ENCODE data around the gene NR1H3. TPM values are rescaled to one million over a fixed set of nuclear protein-coding genes. Genes with fewer than 3 reads are reported as not detected.
"Not testable (repeated sequence)": the region's sequence is repeated elsewhere in the genome, so short reads cannot be mapped to it uniquely, and the experiment has no call there.

NR1H3 gene
- 10 to 100 TPM in 1 of 6 donors, 1 to 10 TPM in 5; 3.2 to 12.5 (median 5.2) TPM for polyA plus RNA-seq (ENCODE audit: low read depth in 6 of 6)

DNA sequence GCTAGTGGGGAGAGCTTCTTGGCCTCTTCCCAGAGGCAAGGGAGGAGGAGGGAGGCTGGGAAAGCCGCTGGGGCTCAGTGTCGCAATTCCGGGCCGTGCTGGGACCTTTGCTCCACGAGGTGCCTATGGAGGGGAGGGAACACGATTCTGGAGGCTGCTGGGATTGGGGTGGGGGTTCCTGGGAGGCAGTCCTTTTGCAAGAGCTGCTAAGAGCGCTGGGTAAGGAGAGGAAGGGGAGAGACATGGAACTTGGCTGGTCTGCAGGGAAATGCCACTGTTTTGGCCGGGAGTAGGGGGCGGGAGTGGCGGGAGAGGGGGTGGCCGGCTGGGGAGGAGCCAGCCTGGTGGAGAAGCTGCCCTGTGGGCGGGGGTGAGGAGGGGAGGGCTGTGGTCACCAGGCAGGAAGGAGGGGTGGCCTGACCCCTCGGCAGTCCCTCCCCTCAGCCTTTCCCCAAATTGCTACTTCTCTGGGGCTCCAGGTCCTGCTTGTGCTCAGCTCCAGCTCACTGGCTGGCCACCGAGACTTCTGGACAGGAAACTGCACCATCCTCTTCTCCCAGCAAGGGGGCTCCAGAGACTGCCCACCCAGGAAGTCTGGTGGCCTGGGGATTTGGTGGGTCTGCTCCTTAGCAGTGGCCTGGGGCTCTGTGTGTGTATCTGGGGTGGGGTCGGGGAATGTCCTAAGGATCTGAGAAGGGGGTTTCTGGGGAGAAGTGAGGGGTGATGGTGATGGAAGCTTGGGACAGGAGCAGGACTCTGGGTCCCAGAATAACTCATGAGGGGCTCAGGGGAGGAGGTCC lies at the start of gene NR1H3:
NR1H3 (plus strand) TSS at position 480 of the 800 bp plus-strand sequence. CDS start 1,221 bp downstream, outside the sequence.
- DNase-seq = no peak
- H3K36me3 Mint-ChIP-seq = no peaks in the 10 kb centered on the region
- H3K9me3 Mint-ChIP-seq = no peaks in the 10 kb centered on the region
- H3K4me3 Mint-ChIP-seq = peak within 1 kb of the TSS in 1 of 8 donors; percentile 47
- H3K27me3 Mint-ChIP-seq = no peaks in the 10 kb centered on the region
- no peak for ATAC-seq (ENCODE audit: low read depth in 2 of 2)
- H3K4me1 Mint-ChIP-seq = peaks cover 8 to 19% (median 11%) of the 10 kb centered on the region in 3 donors
- peak within 1 kb of the TSS in 3 of 6 donors; percentile 62 to 94 (median 65) for H3K27ac Mint-ChIP-seq

DNA sequence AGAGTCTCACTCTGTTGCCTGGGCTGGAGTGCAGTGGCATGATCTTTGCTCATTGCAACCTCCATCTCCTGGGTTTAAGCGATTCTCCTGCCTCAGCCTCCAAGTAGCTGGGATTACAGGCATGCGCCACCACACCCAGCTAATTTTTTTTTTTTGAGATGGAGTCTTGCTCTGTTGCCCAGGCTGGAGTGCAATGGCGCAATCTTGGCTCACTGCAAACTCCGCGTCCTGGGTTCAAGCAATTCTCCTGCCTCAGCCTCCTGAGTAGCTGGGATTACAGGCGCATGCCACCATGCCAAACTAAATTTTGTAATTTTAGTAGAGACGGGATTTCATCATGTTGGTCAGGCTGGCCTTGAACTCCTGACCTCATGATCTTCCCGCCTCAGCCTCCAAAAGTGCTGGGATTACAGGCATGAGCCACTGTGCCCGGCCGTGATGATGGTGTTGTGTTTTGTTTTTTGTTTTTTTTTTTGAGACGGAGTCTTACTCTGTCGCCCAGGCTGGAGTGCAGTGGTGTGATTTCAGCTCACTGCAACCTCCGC lies 49.7 kb upstream of the NR1H3 start:
- H3K36me3 Mint-ChIP-seq; ATAC-seq (ENCODE audit: low read depth in 2 of 2); H3K27me3 Mint-ChIP-seq; H3K9me3 Mint-ChIP-seq; DNase-seq; H3K4me3 Mint-ChIP-seq; H3K4me1 Mint-ChIP-seq: not testable (repeated sequence)
- peak overlapping the region in 1 of 6 donors; percentile 56 for H3K27ac Mint-ChIP-seq

DNA sequence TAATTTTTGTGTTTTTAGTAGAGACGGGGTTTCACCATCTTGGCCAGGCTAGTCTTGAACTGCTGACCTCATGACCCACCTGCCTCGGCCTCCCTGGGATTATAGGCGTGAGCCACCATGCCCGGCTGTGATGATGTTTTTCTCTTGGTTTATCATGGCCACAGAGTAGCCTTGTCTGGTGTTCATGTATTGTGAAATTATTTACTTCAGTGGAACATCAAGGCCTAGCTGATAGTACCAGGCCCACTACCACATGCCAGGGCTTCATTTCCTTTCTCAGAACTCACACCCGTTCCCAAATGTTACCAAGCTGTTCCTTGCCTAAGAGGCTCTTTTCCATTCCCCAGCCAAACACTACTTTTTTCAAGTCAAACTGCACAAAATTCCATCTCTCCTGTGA lies 49.2 kb upstream of the NR1H3 start:
- Mint-ChIP-seq H3K27me3 (no peaks in the 10 kb centered on the region), H3K4me1 (no peaks in the 10 kb centered on the region), H3K36me3 (no peaks in the 10 kb centered on the region), H3K9me3 (peaks cover 0 to 3% (median 0%) of the 10 kb centered on the region in 7 donors), H3K4me3 (no peak overlapping the region), H3K27ac (no peak overlapping the region)
- DNase-seq = no peak
- ATAC-seq (ENCODE audit: low read depth in 2 of 2) = no peak

DNA sequence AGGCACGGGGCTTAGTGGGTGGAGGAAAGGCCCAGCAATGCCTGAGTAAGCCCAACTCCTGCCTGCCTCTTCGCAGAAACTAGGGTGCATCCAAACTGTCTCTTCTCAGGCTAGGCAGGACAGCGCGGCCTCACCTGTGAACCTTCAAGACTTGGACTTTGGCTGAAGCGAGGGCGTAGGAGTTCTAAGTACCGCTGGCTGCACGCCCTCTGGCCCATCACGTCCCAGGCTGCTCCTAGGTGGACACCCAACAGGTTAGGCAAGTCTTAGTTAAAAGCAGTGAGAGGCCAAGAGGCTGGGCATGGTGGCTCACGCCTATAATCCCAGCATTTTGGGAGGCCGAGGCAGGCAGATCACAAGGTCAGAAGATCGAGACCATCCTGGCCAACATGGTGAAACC lies 44.9 kb upstream of the NR1H3 start:
- H3K36me3 Mint-ChIP-seq = peaks cover 0 to 5% of the 10 kb centered on the region in 2 donors
- peaks cover 0 to 3% (median 0%) of the 10 kb centered on the region in 7 donors for H3K9me3 Mint-ChIP-seq
- DNase-seq (no peak), ATAC-seq (ENCODE audit: low read depth in 2 of 2) (no peak)
- H3K27ac Mint-ChIP-seq = no peak overlapping the region
- H3K27me3 Mint-ChIP-seq = no peaks in the 10 kb centered on the region
- peak overlapping the region in 4 of 8 donors; percentile 35 to 100 (median 75) for H3K4me3 Mint-ChIP-seq
- peaks cover 17 to 28% (median 18%) of the 10 kb centered on the region in 3 donors for H3K4me1 Mint-ChIP-seq

DNA sequence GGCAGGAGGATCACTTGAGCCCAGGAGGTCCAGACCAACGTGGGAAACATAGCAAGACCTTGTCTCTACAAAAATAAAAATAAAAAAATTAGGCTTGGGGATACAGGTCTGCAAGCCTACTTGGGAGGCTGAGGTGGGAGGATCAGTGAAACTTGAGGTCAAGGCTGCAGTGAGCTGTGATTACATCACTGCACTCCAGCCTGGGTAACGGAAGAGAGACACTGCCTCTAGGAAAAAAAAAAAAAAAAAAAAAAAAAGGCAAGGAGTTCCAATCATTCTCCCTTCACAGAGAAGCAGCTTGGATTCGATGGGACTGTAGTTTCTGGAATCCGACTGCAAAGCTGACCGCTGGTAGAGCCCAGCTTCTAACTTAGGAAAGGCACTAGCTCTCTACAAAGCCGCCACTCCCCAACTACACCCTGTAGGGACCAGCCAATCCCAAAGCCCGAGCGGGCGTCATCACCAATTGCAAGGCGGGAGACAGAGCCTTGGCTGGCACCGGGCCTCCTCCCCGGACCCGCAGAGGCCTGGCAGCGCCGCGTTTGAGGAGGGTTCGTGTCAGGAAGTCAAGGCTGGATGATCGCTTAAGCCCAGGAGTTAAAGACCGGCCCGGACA lies 43.7 kb upstream of the NR1H3 start:
- peak overlapping the region; percentile 93 to 100 (median 100) for H3K4me3 Mint-ChIP-seq
- H3K27me3 Mint-ChIP-seq = no peaks in the 10 kb centered on the region
- peaks cover 5 to 11% of the 10 kb centered on the region in 2 donors for H3K36me3 Mint-ChIP-seq
- DNase-seq (peak; percentile 81), ATAC-seq (ENCODE audit: low read depth in 2 of 2) (peak; percentile 83 to 85)
- H3K27ac Mint-ChIP-seq = peak overlapping the region; percentile 93 to 100 (median 99)
- peaks cover 23 to 37% (median 25%) of the 10 kb centered on the region in 3 donors for H3K4me1 Mint-ChIP-seq
- peaks cover 0 to 3% (median 0%) of the 10 kb centered on the region in 7 donors for H3K9me3 Mint-ChIP-seq

DNA sequence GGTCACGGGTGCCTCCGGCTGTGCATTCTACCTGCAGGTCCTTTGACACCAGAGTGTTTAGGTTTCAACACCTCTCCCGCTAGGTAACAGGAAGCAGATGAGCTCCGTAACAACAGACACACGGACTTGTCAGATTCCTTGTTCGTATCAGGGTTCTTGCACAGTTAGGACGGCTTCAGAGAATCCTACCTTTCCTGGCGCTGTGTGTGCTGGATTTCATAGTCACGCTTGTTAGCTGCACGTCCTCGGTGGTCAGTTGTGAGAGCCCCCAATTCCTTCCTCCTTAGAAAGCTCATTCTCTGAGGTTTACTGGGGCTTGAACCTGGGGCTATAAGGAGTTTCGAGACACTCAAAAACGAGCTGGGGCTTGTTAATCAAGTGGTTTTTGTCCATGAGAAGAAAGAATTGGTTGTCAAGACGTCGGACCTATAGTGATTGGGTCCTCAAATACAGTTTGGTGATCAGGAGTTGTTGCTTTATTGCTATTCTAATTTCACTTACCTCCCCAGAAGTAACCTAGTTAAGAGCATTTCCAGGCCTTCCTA lies 42.4 kb upstream of the NR1H3 start:
- DNase-seq (no peak), ATAC-seq (ENCODE audit: low read depth in 2 of 2) (no peak)
- Mint-ChIP-seq H3K9me3 (no peaks in the 10 kb centered on the region), H3K4me3 (peak overlapping the region; percentile 93 to 100 (median 100)), H3K27me3 (no peaks in the 10 kb centered on the region), H3K27ac (peak overlapping the region in 5 of 6 donors; percentile 78 to 96 (median 93)), H3K4me1 (peaks cover 23 to 42% (median 30%) of the 10 kb centered on the region in 3 donors), H3K36me3 (peaks cover 8 to 11% of the 10 kb centered on the region in 2 donors)

DNA sequence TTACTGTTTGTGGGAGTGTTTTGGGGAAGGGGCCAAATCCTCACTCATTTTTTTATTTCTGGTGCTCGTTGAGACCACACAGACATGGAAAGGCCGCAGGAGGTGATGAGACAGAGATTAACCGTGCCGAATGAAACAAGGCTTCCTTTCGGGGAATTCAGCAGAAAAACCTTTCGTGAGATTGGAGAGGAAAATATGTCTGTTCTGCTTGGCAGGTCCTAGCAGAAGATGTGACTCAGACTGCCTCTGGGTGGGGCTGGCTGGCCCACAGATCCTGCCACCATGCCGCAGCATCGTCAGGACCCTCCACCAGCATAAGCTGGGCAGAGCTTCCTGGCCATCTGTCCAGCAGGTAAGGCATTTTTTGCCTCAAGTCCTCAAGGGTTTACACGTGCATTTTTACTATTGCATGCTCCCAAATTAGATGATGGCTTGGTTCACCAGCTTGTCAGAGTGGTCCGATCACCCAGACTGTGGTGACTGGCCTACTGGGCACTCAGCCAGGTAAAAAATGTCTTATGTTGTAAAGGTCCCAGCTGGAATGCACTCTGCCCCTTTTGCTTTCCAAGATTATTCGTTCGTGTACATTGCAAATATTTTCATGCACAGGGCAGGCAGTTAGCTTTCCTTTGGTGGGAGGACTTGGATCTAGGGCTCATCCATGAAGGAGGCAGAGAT lies 41.5 kb upstream of the NR1H3 start:
- Mint-ChIP-seq H3K4me3 (peak overlapping the region; percentile 93 to 100 (median 100)), H3K27me3 (no peaks in the 10 kb centered on the region), H3K9me3 (no peaks in the 10 kb centered on the region), H3K27ac (peak overlapping the region; percentile 34 to 96 (median 86)), H3K36me3 (peaks cover 10 to 11% of the 10 kb centered on the region in 2 donors), H3K4me1 (peaks cover 23 to 42% (median 31%) of the 10 kb centered on the region in 3 donors)
- DNase-seq (no peak), ATAC-seq (ENCODE audit: low read depth in 2 of 2) (no peak)

DNA sequence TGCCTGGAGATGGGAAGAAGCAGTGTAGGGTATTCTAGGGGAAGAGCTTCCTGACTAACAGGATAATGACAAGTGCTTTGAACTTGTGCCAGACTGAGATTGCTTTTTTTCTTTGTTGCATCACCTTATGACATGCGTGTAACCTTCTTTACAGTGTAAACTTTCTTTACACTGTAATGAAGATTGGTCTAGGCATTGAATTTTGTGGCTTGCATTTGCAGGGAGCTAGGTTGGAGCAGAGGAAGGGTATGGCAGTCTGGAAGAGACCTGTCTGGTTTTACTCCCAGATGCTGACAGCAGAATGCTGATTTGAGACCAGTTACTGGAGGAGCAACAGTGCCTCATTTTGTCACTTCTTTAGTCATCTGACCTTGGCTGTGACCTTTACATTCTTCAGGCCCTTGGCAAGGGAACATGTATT lies 37.4 kb upstream of the NR1H3 start:
- Mint-ChIP-seq H3K36me3 (peaks cover 10 to 11% of the 10 kb centered on the region in 2 donors), H3K4me1 (peaks cover 25 to 34% (median 27%) of the 10 kb centered on the region in 3 donors), H3K4me3 (no peak overlapping the region), H3K27me3 (no peaks in the 10 kb centered on the region), H3K27ac (peak overlapping the region in 2 of 6 donors; percentile 62 to 88), H3K9me3 (no peaks in the 10 kb centered on the region)
- ATAC-seq (ENCODE audit: low read depth in 2 of 2) = no peak
- DNase-seq = no peak

DNA sequence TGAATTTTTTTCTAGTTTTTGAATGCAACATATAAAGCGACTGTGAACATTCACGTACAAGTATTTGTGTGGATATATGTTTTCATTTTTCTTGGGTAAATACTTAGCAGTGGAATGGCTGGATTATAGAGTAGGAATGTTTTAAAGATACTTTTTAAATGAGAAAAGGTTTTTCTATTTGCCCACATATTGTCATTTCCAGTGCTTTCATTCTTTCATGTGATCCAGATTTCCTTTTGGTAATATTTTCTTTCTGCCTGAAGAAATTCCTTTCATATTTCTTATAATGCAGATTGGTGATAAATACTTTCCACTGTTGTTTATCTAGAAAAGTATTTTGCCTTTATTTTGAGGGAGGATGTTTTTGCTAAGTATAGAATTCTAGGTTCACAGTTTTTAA lies 35.1 kb upstream of the NR1H3 start:
- Mint-ChIP-seq H3K4me3 (no peak overlapping the region), H3K4me1 (peaks cover 12 to 23% (median 18%) of the 10 kb centered on the region in 3 donors), H3K9me3 (no peaks in the 10 kb centered on the region), H3K27me3 (no peaks in the 10 kb centered on the region), H3K27ac (no peak overlapping the region), H3K36me3 (peaks cover 9 to 16% of the 10 kb centered on the region in 2 donors)
- ATAC-seq (ENCODE audit: low read depth in 2 of 2) = no peak
- DNase-seq = no peak

DNA sequence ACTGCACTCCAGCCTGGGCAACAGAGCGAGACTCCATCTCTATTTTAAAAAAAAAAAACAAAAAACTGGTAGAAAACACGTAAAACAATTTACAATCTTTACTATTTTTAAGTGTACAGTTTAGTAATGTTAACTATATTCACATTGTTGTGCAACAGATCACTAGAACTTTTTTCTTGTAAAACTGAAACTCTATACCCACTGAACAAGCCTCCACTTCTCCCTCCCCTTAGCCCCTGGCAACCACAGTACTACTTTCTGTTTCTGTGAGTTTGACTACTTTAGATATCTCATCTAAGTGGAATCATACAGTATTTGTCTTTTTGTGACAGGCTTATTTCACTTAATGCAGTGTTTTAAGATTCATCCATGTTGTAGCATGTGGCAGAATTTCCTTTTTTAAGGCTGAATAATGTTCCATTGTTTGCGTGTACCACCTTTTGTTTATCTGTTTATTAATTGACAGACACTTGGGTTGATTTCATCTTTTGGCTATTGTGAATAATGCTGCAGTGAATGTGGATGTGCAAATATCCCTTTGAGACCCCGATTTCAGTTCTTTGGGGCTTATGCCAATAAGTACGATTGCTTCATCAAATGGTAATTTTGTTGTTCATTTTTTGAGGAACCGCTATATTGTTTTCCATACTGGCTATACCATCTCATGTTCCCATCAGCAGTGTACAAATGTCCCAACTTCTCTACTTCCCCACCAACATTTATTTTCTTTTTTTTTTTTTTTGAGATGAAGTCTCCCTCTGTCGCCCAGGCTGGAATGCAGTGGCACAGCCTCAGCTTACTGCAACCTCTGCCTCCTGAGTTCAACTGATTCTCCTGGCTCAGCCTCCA lies 32.0 kb upstream of the NR1H3 start:
- no peak for DNase-seq
- Mint-ChIP-seq H3K4me3 (no peak overlapping the region), H3K36me3 (peaks cover 10% of the 10 kb centered on the region in 2 donors), H3K4me1 (peaks cover 3 to 7% (median 5%) of the 10 kb centered on the region in 3 donors), H3K9me3 (peaks cover 0 to 2% (median 0%) of the 10 kb centered on the region in 7 donors), H3K27me3 (no peaks in the 10 kb centered on the region), H3K27ac (peak overlapping the region in 1 of 6 donors; percentile 9)
- peak; percentile 58 to 65 for ATAC-seq (ENCODE audit: low read depth in 2 of 2)

DNA sequence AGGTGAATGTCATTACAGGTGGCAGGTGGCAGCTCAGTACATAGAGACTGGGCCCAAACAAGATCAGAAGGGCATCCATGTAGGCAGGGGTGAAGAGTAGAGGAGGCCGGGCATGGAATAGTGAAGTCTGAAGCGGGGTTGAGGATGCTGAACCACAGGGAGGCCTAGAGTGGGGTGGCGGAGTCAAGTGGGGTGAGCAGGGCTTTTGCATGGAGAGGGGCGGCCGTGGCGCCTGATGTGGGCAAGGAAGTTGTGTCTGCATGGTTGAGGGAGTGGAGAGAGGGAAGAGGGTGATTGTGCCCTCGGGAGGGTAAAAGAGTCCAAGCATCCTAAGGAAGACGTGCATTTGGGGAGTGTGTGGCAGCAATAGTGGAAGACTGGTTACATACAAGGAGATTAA lies 28.6 kb upstream of the NR1H3 start:
- H3K4me3 Mint-ChIP-seq = no peak overlapping the region
- no peak for DNase-seq
- no peak for ATAC-seq (ENCODE audit: low read depth in 2 of 2)
- peaks cover 0 to 2% (median 0%) of the 10 kb centered on the region in 7 donors for H3K9me3 Mint-ChIP-seq
- H3K27ac Mint-ChIP-seq = no peak overlapping the region
- peaks cover 3 to 12% (median 5%) of the 10 kb centered on the region in 3 donors for H3K4me1 Mint-ChIP-seq
- H3K36me3 Mint-ChIP-seq = peaks cover 10% of the 10 kb centered on the region in 2 donors
- no peaks in the 10 kb centered on the region for H3K27me3 Mint-ChIP-seq

DNA sequence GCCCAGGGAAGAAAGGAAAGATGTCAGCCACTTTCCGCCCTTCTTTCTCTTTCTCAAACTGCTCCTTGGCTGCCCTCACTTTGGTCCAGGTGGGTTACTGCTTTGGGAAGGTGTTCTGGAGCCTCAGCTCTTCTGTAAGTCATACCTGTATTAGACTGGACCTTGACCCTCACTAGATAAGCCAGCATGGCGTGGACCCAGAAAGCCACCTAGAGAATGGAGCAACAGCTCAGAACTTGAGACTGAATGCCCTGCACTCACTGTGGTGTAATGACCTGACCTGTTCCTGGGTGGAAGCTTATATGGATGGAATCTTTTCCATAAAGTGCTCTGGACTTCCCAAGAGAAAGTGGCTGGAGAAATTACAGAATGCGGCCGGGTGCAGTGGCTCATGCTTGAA lies 24.7 kb upstream of the NR1H3 start:
- Mint-ChIP-seq H3K4me1 (peaks cover 0 to 11% (median 5%) of the 10 kb centered on the region in 3 donors), H3K27ac (no peak overlapping the region), H3K27me3 (no peaks in the 10 kb centered on the region), H3K9me3 (peaks cover 0 to 2% (median 0%) of the 10 kb centered on the region in 7 donors), H3K36me3 (peaks cover 10% of the 10 kb centered on the region in 2 donors), H3K4me3 (no peak overlapping the region)
- no peak for ATAC-seq (ENCODE audit: low read depth in 2 of 2)
- DNase-seq = no peak

All from naive B cell (primary cell).